ENCODE measurements around the gene RTKN2.

GRCh38 chr10:62159351-62159750 lies 109.3 kb downstream of the RTKN2 start:
- no peak for TF ChIP-seq CTCF (IDR thresholded peaks at IDR 0.05; ENCODE audit: low read depth, low read length, missing input control)
- no peak for TF ChIP-seq YY1 (IDR thresholded peaks at IDR 0.05)
- no peak for TF ChIP-seq RAD21 (IDR thresholded peaks at IDR 0.05)
- TF ChIP-seq TAF1 (conservative IDR thresholded peaks at IDR 0.05): no peak
- TF ChIP-seq REST (IDR thresholded peaks at IDR 0.05): no peak
- no peak for TF ChIP-seq MAX (IDR thresholded peaks at IDR 0.05)
- TF ChIP-seq JUND (IDR thresholded peaks at IDR 0.05): no peak
- no peak for TF ChIP-seq GABPA (IDR thresholded peaks at IDR 0.05 in 1 of 2, conservative IDR thresholded peaks at IDR 0.05 in 1 of 2)
- TF ChIP-seq FOXA1 (IDR thresholded peaks at IDR 0.05): no peak
- no peak for TF ChIP-seq ATF3 (IDR thresholded peaks at IDR 0.05)

Measured in liver (tissue), 3 donors.